Epithelial cell of proximal tubule (primary cell): ENCODE results near the gene PALM3. TPM values are rescaled to one million over a fixed set of nuclear protein-coding genes. Genes with fewer than 3 reads are reported as not detected.
A peak's percentile ranks its signal among the peaks of the same experiment; 100 is the strongest.
"Not testable (repeated sequence)": the region's sequence is repeated elsewhere in the genome, so short reads cannot be mapped to it uniquely, and the experiment has no call there.

Experiments
- DNase-seq: peaks from one replicate; pipeline ENCODE4 v3.0.0-alpha.2; 2011; ENCODE audit warnings: low read depth
- H3K4me3 ChIP-seq: 2 replicates; pipeline ENCODE4 v1.5.1; 2011; ENCODE audit warnings: low read depth, mild to moderate bottlenecking, low read length
- CTCF ChIP-seq: conservative IDR thresholded peaks from 2 replicates; pipeline ENCODE4 v1.5.1; 2012; ENCODE audit warnings: low read depth, mild to moderate bottlenecking, low read length
- total RNA-seq: library from RNA; depleted of rRNA; stranded (reverse); fragments of >200 nt; gene quantifications from 2 replicates; pipeline ENCODE4 v1.2.3, GENCODE V29; 2015

Gene PALM3
- total RNA-seq, 1 donor from 2014 or later = 0.17 TPM

DNA sequence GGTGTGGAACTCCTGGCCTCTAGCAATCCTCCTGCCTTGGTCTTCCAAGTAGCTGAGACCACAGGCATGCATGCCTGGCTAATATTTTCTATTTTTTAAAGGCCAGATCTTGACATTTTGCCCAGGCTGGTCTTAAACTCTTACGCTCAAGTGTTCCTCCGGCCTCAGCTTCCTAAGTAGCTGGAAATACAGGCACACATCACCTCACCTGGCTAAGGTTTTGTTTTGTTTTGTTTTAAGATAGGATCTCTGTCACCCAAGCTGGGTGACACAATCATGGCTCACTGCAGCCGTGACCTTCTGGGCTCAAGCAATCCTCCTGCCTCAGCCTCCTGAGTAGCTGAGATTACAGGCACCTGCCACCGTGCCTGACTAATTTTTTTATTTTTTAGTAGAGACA, 39.4 kb downstream of the PALM3 start:
- no peak for DNase-seq
- no peak overlapping the region for H3K4me3 ChIP-seq
- TF ChIP-seq CTCF = no peak

DNA sequence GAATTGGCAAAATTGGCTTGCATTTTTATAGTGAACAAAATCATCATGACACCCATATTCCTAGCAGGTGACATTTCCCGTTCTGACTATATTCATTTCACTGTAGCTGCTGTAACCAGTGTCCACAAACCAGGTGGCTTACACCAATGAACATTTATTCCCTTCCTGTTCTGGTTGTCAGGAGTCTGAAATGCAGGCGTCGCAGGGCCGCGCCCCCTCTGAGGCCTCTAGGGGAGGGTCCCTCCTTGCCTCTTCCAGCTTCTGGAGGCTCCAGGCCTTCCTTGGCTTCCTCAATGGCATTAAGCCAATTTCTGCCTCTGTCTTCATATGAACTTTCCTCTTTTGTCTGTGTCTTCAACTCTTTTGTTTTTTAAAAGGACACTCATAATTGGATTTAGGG, 40.4 kb downstream of the PALM3 start:
- DNase-seq = no peak
- H3K4me3 ChIP-seq = no peak overlapping the region
- no peak for TF ChIP-seq CTCF

- H3K4me3 ChIP-seq, DNase-seq: not testable (repeated sequence)
Measured at GRCh38 chr19:14019739-14020138, 42.1 kb downstream of the PALM3 start.

DNA sequence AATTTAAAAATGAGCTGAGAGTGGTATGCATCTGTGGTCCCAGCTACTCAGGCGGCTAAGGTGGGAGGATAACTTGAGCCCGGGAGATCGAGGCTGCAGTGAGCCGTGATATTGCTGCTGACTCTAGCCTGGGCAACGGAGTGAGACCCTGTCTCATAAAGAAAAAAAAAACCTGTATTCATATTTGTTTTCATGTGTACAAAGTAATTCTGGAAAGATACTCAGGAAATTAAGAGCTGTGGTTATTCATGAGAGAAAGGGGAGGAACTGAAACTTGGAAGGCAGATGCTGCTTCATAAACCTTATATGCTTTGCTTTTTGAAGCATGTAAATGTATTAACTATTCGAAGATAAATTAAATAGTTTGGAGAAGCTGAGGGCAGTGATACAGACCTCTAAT, 42.8 kb downstream of the PALM3 start:
- no peak for DNase-seq
- H3K4me3 ChIP-seq = no peak overlapping the region
- no peak for TF ChIP-seq CTCF

GRCh38 chr19:14015524-14016035, 46.3 kb downstream of the PALM3 start:
- H3K4me3 ChIP-seq = no peak overlapping the region
- peak; percentile 45 for DNase-seq
- no peak for TF ChIP-seq CTCF

GRCh38 chr19:14012378-14012915, 49.4 kb downstream of the PALM3 start:
- DNase-seq = no peak
- no peak for TF ChIP-seq CTCF
- H3K4me3 ChIP-seq = no peak overlapping the region

DNA sequence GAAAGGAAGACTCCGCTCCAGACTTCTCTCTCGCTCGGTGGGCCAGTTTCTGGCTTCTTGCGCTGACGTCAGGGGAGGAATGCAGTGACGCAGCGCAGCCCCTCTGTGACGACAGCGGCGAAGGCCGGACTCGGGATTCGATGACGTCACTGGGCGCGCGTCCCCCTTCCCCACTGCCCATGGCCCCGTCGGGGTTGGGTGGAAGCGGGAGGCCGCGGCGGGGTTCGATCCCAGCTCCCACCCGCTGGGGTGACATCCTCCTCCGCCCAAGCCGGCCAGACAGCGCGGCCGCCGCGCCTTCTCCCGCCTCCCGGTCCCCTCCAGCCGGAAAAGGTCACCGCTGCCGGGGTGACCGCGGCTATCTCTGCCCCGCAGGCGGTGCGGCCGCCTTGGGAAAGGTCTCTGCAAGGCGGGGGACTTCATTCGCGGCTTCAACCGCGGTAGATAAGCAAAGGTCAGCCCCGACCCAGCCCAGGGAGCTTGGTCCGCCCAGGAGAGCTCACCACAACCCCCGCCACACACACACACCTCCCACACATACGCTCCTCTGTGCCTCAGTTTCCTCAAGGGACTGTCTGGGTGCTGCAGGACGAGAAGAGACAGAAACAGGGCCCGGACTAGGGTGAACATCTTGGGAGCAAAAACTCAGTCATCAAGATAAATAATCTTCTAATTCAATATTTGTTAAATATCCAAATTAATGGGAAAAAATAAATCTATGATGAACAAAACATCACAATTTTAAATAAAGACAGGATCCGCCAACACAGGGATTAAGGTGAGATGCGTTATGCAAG, 54.9 kb downstream of the PALM3 start:
- peak overlapping the region; percentile 86 for H3K4me3 ChIP-seq
- TF ChIP-seq CTCF = no peak
- DNase-seq = no peak
